ENCODE data around the gene GH2.
"Not testable (repeated sequence)": the region's sequence is repeated elsewhere in the genome, so short reads cannot be mapped to it uniquely, and the experiment has no call there.

Gene GH2

DNA sequence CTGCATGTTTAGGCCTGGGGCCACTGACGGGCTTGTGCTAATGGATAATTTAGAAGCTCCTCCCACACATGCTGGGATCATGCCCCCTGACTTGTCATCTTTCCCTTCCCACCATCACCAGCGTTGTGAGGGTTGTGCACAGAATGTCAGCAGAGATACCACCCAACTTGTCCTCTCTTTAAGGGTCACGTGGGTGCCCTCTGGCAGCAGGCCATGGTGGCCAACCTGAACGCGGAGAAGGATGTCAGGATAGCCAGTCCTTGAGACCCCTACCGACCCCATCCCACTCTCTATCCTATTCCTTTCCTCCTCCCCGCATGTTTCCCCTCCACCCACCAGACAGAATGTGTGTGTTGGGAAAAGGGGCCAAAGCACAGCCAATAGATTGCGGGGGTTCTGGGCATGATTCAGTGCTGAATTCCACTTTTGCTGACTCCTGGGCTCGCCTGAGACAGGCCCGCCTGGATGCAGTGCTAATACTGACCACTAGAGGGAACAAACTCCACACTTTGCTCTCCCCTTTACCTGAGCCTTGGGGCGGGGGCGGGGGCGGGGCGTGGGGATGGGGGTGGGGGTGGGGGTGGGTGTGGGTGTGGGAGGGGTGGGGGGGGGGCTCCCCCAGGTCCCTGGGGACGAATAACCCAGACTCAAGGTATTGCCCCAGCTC lies at the start of gene GH2:
TSS of gene GH2 (minus strand) at position 10 of the 667 bp plus-strand sequence. CDS start 143 bp downstream, outside the sequence.
- DNase-seq (ENCODE audit: low spot score), result peak; percentile 56

DNA sequence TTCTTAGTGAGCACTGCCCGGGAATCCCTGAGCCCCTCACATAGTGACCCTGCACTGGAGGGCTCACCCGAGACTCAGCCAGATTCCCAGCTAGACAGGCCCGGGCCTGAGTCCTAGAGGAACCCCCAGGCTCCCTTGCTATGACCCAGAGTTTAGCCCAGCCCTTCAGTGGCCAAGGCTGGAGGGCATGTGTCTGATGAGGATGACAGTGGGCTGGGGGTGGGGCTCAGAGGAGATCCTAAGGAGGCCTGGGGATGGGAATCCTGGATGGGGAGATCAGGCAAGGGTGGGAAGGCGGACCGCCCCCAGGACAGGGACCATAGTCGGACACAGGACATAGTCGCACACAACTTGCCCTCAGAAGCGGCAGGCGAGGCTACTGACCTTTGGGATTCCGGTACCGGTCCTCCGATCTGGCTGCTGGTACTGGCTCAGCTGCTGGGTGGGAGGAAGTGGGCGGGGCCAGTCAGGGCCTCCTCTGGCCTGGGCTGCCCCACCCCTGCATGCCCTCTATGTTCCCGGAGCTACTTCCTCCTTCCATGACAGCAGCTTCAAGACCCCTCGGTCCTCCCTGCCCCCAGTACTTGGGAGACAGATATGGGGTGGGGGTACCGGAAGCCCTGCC lies 49.3 kb upstream of the GH2 start:
- no peak for DNase-seq (ENCODE audit: low spot score)

- no peak for DNase-seq (ENCODE audit: low spot score)
These were observed 48.4 kb upstream of the GH2 start for GRCh38 chr17:63929860-63930766.

DNA sequence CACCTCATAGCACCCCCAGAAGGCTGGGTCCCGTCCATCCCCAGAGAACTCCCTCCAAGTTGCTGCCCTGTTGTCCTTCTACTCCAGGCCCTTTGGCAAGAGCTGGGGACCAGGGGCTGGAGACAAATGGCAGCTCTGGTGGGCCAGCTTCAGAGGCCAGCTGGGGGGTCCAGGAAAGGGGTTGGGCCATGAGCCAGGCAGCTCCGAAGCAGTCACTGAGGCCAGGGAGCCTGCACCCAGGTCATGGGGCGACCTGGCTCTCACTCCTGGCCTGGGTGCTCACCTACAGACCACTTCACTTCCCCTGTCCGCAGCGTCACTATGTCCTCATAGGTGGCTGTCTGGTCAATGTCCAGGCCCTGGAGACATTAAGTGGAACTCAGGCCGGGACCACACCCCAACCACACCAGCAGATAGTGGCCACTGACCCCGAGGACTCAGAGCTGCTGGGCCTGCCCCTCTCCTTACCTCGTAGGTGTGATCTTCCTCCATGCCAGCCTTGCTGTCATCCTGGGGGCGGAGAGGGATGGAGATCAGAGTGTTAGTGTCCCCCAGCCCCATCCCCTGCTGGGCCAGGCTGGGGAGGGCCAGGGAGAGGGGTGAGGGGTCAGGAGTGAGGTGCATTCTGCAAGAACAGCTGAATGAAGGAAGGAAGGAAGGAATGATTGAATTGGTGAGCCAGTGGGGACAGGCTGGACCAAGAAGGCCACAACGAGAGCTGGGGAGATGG lies 47.4 kb upstream of the GH2 start:
- no peak for DNase-seq (ENCODE audit: low spot score)

DNA sequence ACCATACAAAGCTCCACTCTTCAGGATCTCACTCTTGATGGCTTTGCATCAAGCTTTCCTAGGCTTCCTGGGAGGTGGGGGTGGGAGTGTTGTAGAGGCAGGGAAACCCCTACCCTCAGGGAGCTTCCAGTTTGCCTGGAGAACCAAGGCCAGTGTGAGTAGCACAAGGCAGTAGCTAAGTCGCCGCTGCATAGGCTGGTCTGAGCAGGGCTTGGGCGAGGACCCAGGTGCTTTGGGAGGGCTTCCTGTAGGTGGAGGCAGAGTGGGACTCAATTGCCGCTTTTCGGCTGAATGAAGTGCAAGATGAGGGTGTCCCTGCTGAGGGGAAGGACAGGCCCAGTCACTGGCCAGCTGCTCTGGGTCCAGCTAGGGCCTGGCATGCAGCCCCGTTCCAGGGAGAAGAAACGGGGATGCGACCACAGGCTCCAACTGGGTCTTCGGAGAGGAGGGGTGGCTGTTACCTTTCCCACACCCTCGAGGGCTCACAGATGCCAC lies 46.5 kb upstream of the GH2 start:
- no peak for DNase-seq (ENCODE audit: low spot score)

DNA sequence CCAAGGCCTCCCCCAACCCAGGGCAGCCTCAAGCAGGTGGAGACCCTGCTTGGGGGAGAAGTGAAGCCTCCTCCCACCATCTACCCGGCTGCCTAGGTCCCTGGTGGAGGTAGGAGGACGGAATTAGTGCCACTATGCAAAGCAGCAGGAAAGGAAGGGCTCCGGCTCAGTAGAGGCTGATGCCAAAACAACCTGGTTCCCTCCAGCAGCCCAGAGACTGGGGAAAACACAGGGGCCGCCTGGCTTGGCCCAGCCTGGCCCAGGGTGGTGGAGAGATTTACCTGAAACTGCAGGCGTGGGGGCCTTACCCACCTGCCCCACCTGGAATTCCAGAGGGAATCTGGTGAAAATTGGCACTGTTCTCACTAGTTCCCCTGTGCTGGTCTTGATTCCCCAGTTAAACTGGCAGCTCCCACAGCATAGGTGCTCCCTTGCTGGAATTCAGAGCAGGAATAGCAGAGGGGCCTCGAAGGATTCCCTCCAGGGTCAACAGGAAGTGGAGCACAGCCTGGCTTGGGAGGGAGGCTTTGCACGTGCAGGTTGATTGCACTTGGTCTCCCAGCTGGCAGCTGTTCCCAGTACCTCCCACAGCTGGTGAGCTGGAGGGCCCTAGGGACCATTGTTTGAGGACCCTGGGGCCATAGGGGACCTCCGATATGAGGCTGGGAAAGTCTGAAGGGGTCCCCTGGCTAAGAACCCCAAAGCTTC lies 45.9 kb upstream of the GH2 start:
- no peak for DNase-seq (ENCODE audit: low spot score)

- no peak for DNase-seq (ENCODE audit: low spot score)
These were observed 44.4 kb upstream of the GH2 start for GRCh38 chr17:63926164-63926563.

DNA sequence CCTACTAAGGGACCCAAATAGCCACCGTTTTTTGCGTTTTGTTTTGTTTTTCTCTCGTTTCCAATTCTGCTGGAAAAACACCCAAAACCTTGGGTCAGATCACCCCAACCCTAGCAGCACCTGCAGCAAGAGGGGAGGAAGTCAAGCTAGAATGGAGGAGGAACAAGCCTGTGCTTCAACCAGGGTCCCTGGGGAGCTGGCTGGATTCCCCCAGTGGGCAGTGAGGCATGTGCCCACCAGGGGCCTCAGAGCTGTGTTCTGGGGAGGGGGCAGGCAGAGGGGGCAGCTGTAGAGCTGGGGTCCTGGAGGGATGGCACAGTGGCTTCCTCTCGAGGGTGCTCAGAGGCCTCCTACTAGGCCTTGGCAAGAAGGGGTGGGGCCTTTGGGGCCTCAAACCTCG lies 43.9 kb upstream of the GH2 start:
- DNase-seq (ENCODE audit: low spot score), result no peak

DNA sequence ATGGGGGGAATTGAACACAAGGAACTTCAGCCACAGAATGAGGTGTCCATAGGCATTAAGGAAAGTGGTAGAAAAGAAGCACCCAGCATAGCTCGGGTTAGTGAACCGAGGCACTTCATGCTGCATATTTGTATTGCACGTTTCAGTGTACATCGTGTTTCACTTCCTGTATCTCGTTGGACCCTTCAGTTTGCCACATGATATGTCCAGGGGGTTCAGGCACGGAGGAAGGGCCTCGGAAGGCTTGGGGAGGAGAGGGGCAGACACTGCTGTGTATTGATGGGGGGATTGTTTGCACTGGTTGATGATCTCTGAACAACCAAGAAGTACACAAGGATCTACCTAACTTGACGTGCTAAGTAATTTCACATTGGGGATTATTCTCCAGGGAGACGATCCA lies 40.7 kb upstream of the GH2 start:
- not testable (repeated sequence) for DNase-seq (ENCODE audit: low spot score)

DNA sequence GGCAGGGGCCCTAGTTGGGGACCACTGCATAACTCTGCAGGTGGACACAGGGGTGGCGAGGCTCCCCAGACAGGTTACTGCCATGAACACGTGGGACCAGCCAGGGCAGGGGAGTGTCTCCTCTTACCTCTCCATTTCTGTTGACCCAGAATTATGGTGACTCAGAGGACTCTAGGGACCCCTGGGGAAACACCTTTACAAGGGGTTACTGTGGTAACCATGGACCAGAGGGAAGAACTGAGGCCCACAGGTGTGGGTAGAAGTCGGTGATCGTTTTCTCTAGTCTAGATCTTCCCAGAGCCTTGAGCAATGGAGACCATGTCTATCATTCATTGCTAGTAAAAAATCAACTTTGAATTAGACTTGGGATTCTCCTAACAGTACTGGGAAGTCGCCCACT lies 39.0 kb upstream of the GH2 start:
- DNase-seq (ENCODE audit: low spot score), result not testable (repeated sequence)

DNA sequence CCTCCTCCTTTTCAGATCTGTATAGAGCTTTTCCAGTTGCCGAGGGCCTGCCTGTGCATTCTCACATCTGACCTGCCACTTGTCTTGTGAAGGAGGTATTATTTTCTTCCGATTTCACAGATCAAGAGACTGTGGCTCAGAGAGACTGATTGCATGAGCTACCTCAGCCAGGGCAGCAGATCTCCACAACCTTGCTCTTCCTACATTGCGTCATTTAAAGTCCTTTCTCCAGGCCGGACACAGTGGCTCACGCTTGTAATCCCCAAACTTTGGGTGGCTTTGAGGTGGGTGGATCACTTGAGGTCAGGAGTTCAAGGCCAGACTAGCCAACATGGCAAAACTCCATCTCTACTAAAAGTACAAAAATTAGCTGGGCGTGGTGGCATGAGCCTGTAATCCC lies 38.3 kb upstream of the GH2 start:
- not testable (repeated sequence) for DNase-seq (ENCODE audit: low spot score)

GRCh38 chr17:63919311-63919723 lies 37.6 kb upstream of the GH2 start:
- peak; percentile 52 for DNase-seq (ENCODE audit: low spot score)

DNA sequence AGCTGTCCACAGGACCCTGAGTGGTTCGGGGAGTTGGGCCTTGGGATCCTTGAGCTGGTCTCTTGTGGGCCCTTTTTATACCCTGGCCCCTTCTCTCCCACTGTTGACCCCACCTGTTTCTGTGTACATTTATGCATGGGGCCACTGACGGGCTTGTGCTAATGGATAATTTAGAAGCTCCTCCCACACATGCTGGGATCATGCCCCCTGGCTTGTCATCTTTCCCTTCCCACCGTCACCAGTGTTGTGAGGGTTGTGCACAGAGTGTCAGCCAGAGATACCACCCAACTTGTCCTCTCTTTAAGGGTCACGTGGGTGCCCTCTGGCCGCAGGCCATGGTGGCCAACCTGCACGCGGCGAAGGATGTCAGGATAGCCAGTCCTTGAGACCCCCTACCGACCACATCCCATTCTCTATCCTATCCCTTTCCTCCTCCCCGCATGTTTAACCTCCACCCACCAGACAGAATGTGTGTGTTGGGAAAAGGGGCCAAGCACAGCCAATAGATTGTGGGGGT lies 37.1 kb upstream of the GH2 start, which contains the start of gene GH1:
TSS of gene GH1 (minus strand) at position 51 of the 517 bp plus-strand sequence. CDS start 63 bp downstream, outside the sequence.
- not testable (repeated sequence) for DNase-seq (ENCODE audit: low spot score)

- no peak for DNase-seq (ENCODE audit: low spot score)
These were observed 36.6 kb upstream of the GH2 start for GRCh38 chr17:63918305-63918704.

DNA sequence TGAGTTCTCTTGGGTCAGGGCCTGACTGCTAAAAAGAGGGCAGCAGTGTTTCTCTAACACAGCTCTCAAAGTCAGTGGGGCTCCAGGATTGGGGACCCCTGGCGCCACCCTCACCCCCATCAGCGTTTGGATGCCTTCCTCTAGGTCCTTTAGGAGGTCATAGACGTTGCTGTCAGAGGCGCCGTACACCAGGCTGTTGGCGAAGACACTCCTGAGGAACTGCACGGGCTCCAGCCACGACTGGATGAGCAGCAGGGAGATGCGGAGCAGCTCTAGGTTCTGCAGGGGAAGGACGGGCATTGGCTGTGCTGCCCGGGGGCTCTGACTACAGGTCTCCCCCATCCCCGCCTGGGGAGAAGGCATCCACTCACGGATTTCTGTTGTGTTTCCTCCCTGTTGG lies 35.9 kb upstream of the GH2 start:
- DNase-seq (ENCODE audit: low spot score), result no peak

- not testable (repeated sequence) for DNase-seq (ENCODE audit: low spot score)
These were observed 35.5 kb upstream of the GH2 start for GRCh38 chr17:63917206-63917605.

DNA sequence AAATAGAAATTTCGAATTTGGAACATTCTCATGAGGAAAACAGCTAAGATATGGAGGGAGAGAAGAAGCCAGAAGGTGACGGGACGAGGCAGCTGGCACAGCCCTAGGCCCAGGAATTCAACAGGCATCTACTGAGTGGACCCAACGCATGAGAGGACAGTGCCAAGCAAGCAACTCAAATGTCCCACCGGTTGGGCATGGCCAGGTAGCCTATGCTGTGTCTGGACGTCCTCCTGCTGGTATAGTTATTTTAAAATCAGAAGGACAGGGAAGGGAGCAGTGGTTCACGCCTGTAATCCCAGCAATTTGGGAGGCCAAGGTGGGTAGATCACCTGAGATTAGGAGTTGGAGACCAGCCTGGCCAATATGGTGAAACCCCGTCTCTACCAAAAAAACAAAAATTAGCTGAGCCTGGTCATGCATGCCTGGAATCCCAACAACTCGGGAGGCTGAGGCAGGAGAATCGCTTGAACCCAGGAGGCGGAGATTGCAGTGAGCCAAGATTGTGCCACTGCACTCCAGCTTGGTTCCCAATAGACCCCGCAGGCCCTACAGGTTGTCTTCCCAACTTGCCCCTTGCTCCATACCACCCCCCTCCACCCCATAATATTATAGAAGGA lies 34.9 kb upstream of the GH2 start:
- DNase-seq (ENCODE audit: low spot score), result no peak

GRCh38 chr17:63915753-63916152 lies 34.0 kb upstream of the GH2 start:
- not testable (repeated sequence) for DNase-seq (ENCODE audit: low spot score)

DNA sequence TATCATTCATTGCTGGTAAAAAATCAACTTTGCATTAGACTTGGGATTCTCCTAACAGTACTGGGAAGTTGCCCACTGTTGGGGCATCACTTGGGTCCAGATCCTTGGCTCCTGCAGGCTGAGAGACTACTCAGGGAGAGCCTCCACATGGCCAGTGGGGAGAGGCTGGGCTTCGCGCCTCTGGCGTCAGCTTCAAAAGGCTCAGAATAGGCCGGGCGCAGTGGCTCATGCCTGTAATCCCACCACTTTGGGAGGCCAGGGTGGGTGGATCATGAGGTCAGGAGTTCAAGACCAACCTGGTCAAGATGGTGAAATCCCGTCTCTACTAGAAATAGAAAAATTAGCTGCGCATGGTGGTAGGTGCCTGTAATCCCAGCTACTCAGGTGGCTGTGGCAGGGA lies 32.7 kb upstream of the GH2 start:
- DNase-seq (ENCODE audit: low spot score), result no peak

GRCh38 chr17:63911657-63912100 lies 29.9 kb upstream of the GH2 start:
- DNase-seq (ENCODE audit: low spot score), result peak; percentile 42

Data from kidney tubule cell (primary cell).